NT2/D1 (cell line): ENCODE data around the gene MAST4.
"Not testable (repeated sequence)": the region's sequence is repeated elsewhere in the genome, so short reads cannot be mapped to it uniquely, and the experiment has no call there.

ENCODE experiments used
- DNase-seq: peaks from one replicate; pipeline ENCODE4 v3.0.0-alpha.2; 2011; ENCODE audit warnings: low read depth, low spot score
- H3K27me3 ChIP-seq: 2 replicates; pipeline ENCODE4 v1.6.0; 2011; ENCODE audit warnings: mild to moderate bottlenecking; ENCODE audit not compliant: insufficient read length, insufficient read depth
- H3K36me3 ChIP-seq: 2 replicates; pipeline ENCODE4 v1.6.1; 2011; ENCODE audit warnings: mild to moderate bottlenecking, low read length, mixed read lengths; ENCODE audit not compliant: insufficient read depth, insufficient read length
- H3K4me1 ChIP-seq: 2 replicates; pipeline ENCODE4 v1.5.1; 2011; ENCODE audit not compliant: insufficient read depth, insufficient read length
- H3K4me3 ChIP-seq: 2 replicates; pipeline ENCODE4 v1.5.1; 2011; ENCODE audit warnings: low read depth; ENCODE audit not compliant: insufficient read length
- H3K9ac ChIP-seq: 2 replicates; pipeline ENCODE4 v1.6.0; 2011; ENCODE audit warnings: low read depth; ENCODE audit not compliant: insufficient read length
- H3K9me3 ChIP-seq: 2 replicates; pipeline ENCODE4 v1.5.1; 2011; ENCODE audit warnings: mild to moderate bottlenecking, low read length; ENCODE audit not compliant: insufficient read depth
- SUZ12 ChIP-seq: IDR thresholded peaks from 2 replicates; pipeline ENCODE4 v1.6.1; 2011; ENCODE audit not compliant: insufficient read length, insufficient read depth; ENCODE audit errors: extremely low read depth
- YY1 ChIP-seq: IDR thresholded peaks from 2 replicates; pipeline ENCODE4 v1.6.1; 2011; ENCODE audit not compliant: insufficient read length, insufficient read depth
- ZNF274 ChIP-seq: IDR thresholded peaks from 2 replicates; pipeline ENCODE4 v1.6.1; 2011; ENCODE audit warnings: mild to moderate bottlenecking, low read depth, low read length

Gene MAST4

GRCh38 chr5:66821688-66822429, 225.7 kb downstream of the MAST4 start:
- H3K9ac ChIP-seq: no peak overlapping the region
- DNase-seq: no peak
- no peaks in the 10 kb centered on the region for H3K4me1 ChIP-seq
- TF ChIP-seq SUZ12: no peak
- no peak for TF ChIP-seq ZNF274
- TF ChIP-seq YY1: no peak
- H3K4me3 ChIP-seq: no peak overlapping the region
- no peaks in the 10 kb centered on the region for H3K36me3 ChIP-seq
- H3K27me3 ChIP-seq: no peaks in the 10 kb centered on the region
- H3K9me3 ChIP-seq: no peaks in the 10 kb centered on the region

- H3K27me3 ChIP-seq, H3K9me3 ChIP-seq, H3K4me3 ChIP-seq, DNase-seq, H3K4me1 ChIP-seq, H3K36me3 ChIP-seq, H3K9ac ChIP-seq: not testable (repeated sequence)
Measured at GRCh38 chr5:66822906-66823305, 226.7 kb downstream of the MAST4 start.

GRCh38 chr5:66824476-66824875, 228.3 kb downstream of the MAST4 start:
- no peak overlapping the region for H3K9ac ChIP-seq
- no peak for TF ChIP-seq YY1
- no peak for TF ChIP-seq SUZ12
- TF ChIP-seq ZNF274: no peak
- H3K27me3 ChIP-seq: no peaks in the 10 kb centered on the region
- H3K9me3 ChIP-seq: no peaks in the 10 kb centered on the region
- no peaks in the 10 kb centered on the region for H3K4me1 ChIP-seq
- no peak overlapping the region for H3K4me3 ChIP-seq
- H3K36me3 ChIP-seq: no peaks in the 10 kb centered on the region
- no peak for DNase-seq

GRCh38 chr5:66826263-66826662, 230.1 kb downstream of the MAST4 start:
- H3K4me3 ChIP-seq: no peak overlapping the region
- no peak overlapping the region for H3K9ac ChIP-seq
- no peaks in the 10 kb centered on the region for H3K9me3 ChIP-seq
- TF ChIP-seq SUZ12 (no peak), YY1 (no peak), ZNF274 (no peak)
- no peaks in the 10 kb centered on the region for H3K4me1 ChIP-seq
- no peak for DNase-seq
- no peaks in the 10 kb centered on the region for H3K36me3 ChIP-seq
- no peaks in the 10 kb centered on the region for H3K27me3 ChIP-seq

GRCh38 chr5:66826696-66827095, 230.5 kb downstream of the MAST4 start:
- H3K9me3 ChIP-seq: no peaks in the 10 kb centered on the region
- no peak overlapping the region for H3K9ac ChIP-seq
- TF ChIP-seq SUZ12 (no peak), YY1 (no peak), ZNF274 (no peak)
- no peaks in the 10 kb centered on the region for H3K27me3 ChIP-seq
- no peak overlapping the region for H3K4me3 ChIP-seq
- H3K36me3 ChIP-seq: no peaks in the 10 kb centered on the region
- DNase-seq: no peak
- H3K4me1 ChIP-seq: no peaks in the 10 kb centered on the region

- Histone ChIP-seq H3K36me3 (no peaks in the 10 kb centered on the region), H3K9ac (no peak overlapping the region), H3K4me1 (peaks cover 2% of the 10 kb centered on the region), H3K9me3 (no peaks in the 10 kb centered on the region), H3K27me3 (no peaks in the 10 kb centered on the region), H3K4me3 (peak overlapping the region; percentile 29)
- TF ChIP-seq ZNF274 (no peak), YY1 (no peak), SUZ12 (no peak)
- no peak for DNase-seq
Measured at GRCh38 chr5:66828046-66828547, 231.9 kb downstream of the MAST4 start.

- H3K9me3 ChIP-seq: no peaks in the 10 kb centered on the region
- H3K4me1 ChIP-seq: peaks cover 2% of the 10 kb centered on the region
- H3K9ac ChIP-seq: no peak overlapping the region
- no peaks in the 10 kb centered on the region for H3K36me3 ChIP-seq
- no peaks in the 10 kb centered on the region for H3K27me3 ChIP-seq
- TF ChIP-seq YY1: no peak
- TF ChIP-seq ZNF274: no peak
- TF ChIP-seq SUZ12: no peak
- DNase-seq: peak; percentile 28
- peak overlapping the region; percentile 29 for H3K4me3 ChIP-seq
Measured at GRCh38 chr5:66828548-66829357, 232.6 kb downstream of the MAST4 start.
